ENCODE measurements around the gene S100A10. TPM values are rescaled to one million over a fixed set of nuclear protein-coding genes. Genes with fewer than 3 reads are reported as not detected.

The S100A10 gene
- total and polyA plus RNA-seq, 11 donors, result 55.5 to 403 (median 196) TPM

GRCh38 chr1:152002960-152003359 lies 9.3 kb upstream of the S100A10 start:
- Histone ChIP-seq H3K4me3 (no peak overlapping the region), H3K36me3 (no peaks in the 10 kb centered on the region), H3K4me1 (peaks cover 0 to 24% (median 5%) of the 10 kb centered on the region in 12 donors), H3K27ac (peak overlapping the region in 1 of 12 donors; percentile 13), H3K27me3 (no peaks in the 10 kb centered on the region), H3K9me3 (no peaks in the 10 kb centered on the region)
- WGBS, 4 donors, result 19 to 35% (median 29%) methylated on average over 3 of the region's 3 CpGs
- ATAC-seq, result peak; percentile 44 to 62 (median 50)
- TF ChIP-seq CTCF (IDR thresholded peaks at IDR 0.05), result no peak
- TF ChIP-seq POLR2A (IDR thresholded peaks at IDR 0.05), result no peak
- intact Hi-C loops (cut with DNase I), result loop anchor here in 5 of 10 donors (5.0 to 10.0 kb wide), 3 partner anchors 36 to 238 kb away; partner anchors contain the start of gene MRPL9 (in 1 of the 5)
- DNase-seq, result peak in 2 of 5 donors; percentile 43 to 51

GRCh38 chr1:152001631-152002584 lies 8.2 kb upstream of the S100A10 start:
- H3K9me3 ChIP-seq, result no peaks in the 10 kb centered on the region
- peak; percentile 80 to 91 (median 85) for DNase-seq
- no peaks in the 10 kb centered on the region for H3K27me3 ChIP-seq
- H3K27ac ChIP-seq, result peak overlapping the region in 7 of 12 donors; percentile 20 to 88 (median 50)
- no peak overlapping the region for H3K4me3 ChIP-seq
- no peaks in the 10 kb centered on the region for H3K36me3 ChIP-seq
- TF ChIP-seq POLR2A (IDR thresholded peaks at IDR 0.05), result no peak
- TF ChIP-seq CTCF (IDR thresholded peaks at IDR 0.05), result peak; percentile 87 to 97 (median 92)
- intact Hi-C loops (cut with DNase I), result loop anchor here in 8 of 10 donors (1.0 to 10.0 kb wide), 6 partner anchors 33 to 237 kb away; partner anchors contain the start of gene MRPL9 (in 1 of the 8)
- peak; percentile 23 to 67 (median 61) for ATAC-seq
- 69 to 74% (median 73%) methylated on average over 4 of the region's 4 CpGs for WGBS, 4 donors
- H3K4me1 ChIP-seq, result peaks cover 0 to 24% (median 5%) of the 10 kb centered on the region in 12 donors

- no peaks in the 10 kb centered on the region for H3K36me3 ChIP-seq
- DNase-seq (peak in 1 of 5 donors; percentile 43), ATAC-seq (peak in 3 of 4 donors; percentile 26 to 46 (median 44))
- H3K27me3 ChIP-seq, result no peaks in the 10 kb centered on the region
- H3K4me1 ChIP-seq, result peaks cover 0 to 24% (median 5%) of the 10 kb centered on the region in 12 donors
- intact Hi-C loops (cut with DNase I), result loop anchor here in 8 of 10 donors (1.0 to 10.0 kb wide), 6 partner anchors 32 to 236 kb away; partner anchors contain the start of gene MRPL9 (in 1 of the 8)
- 49 to 71% (median 58%) methylated on average over 4 of the region's 4 CpGs for WGBS, 4 donors
- no peak overlapping the region for H3K4me3 ChIP-seq
- no peaks in the 10 kb centered on the region for H3K9me3 ChIP-seq
- TF ChIP-seq CTCF (IDR thresholded peaks at IDR 0.05), result no peak
- TF ChIP-seq POLR2A (IDR thresholded peaks at IDR 0.05), result no peak
- peak overlapping the region in 7 of 12 donors; percentile 20 to 88 (median 50) for H3K27ac ChIP-seq
These were observed 7.4 kb upstream of the S100A10 start for GRCh38 chr1:152000964-152001630.

Measured in heart left ventricle (tissue), 16 donors.